Globus pallidus (tissue), 1 donor: ENCODE results near the gene MPPED2.

Experiments used
- DNase-seq: peaks from one replicate; pipeline ENCODE4 v3.0.0-alpha.2; 2015; ENCODE audit warnings: low spot score

The MPPED2 gene

GRCh38 chr11:30586251-30587144 lies at the start of gene MPPED2:
Gene MPPED2 (minus strand): TSS chr11:30586353. CDS start chr11:30580373, 5,980 bp downstream.
- peak; percentile 14 for DNase-seq

GRCh38 chr11:30635401-30635989 lies 49.3 kb upstream of the MPPED2 start:
- peak; percentile 87 for DNase-seq

- DNase-seq, result no peak
Measured at GRCh38 chr11:30631148-30631547, 45.0 kb upstream of the MPPED2 start.

- DNase-seq, result no peak
Measured at GRCh38 chr11:30619767-30620166, 33.6 kb upstream of the MPPED2 start.

GRCh38 chr11:30617762-30618161 lies 31.6 kb upstream of the MPPED2 start:
- no peak for DNase-seq

GRCh38 chr11:30610628-30611027 lies 24.5 kb upstream of the MPPED2 start:
- DNase-seq, result no peak

GRCh38 chr11:30608534-30608933 lies 22.4 kb upstream of the MPPED2 start:
- DNase-seq, result no peak

- DNase-seq, result no peak
Measured at GRCh38 chr11:30605036-30605605, 19.0 kb upstream of the MPPED2 start.

- no peak for DNase-seq
Measured at GRCh38 chr11:30603357-30603756, 17.2 kb upstream of the MPPED2 start.

GRCh38 chr11:30596832-30597231 lies 10.7 kb upstream of the MPPED2 start:
- no peak for DNase-seq

- DNase-seq, result no peak
Measured at GRCh38 chr11:30595934-30596333, 9.8 kb upstream of the MPPED2 start.

GRCh38 chr11:30594646-30595411 lies 8.7 kb upstream of the MPPED2 start:
- no peak for DNase-seq

- DNase-seq, result no peak
Measured at GRCh38 chr11:30587269-30587812, 1.2 kb upstream of the MPPED2 start.

- peak; percentile 15 for DNase-seq
Measured at GRCh38 chr11:30585892-30586250, 282 bp downstream of the MPPED2 start.

GRCh38 chr11:30585125-30585891 lies 845 bp downstream of the MPPED2 start:
- peak; percentile 21 for DNase-seq

- peak; percentile 10 for DNase-seq
Measured at GRCh38 chr11:30583476-30584280, 2.5 kb downstream of the MPPED2 start.

- DNase-seq, result no peak
Measured at GRCh38 chr11:30582726-30583125, 3.4 kb downstream of the MPPED2 start.

- DNase-seq, result no peak
Measured at GRCh38 chr11:30581675-30582074, 4.5 kb downstream of the MPPED2 start.

- no peak for DNase-seq
Measured at GRCh38 chr11:30580573-30580972, 5.6 kb downstream of the MPPED2 start.

- DNase-seq, result no peak
Measured at GRCh38 chr11:30579415-30580175, 6.6 kb downstream of the MPPED2 start.
